ENCODE data around the gene ICE1. TPM values are rescaled to one million over a fixed set of nuclear protein-coding genes. Genes with fewer than 3 reads are reported as not detected.
A peak's percentile ranks its signal among the peaks of the same experiment; 100 is the strongest.

ICE1 gene
- total RNA-seq, 1 donor from 2014 or later: 27.0 TPM

DNA sequence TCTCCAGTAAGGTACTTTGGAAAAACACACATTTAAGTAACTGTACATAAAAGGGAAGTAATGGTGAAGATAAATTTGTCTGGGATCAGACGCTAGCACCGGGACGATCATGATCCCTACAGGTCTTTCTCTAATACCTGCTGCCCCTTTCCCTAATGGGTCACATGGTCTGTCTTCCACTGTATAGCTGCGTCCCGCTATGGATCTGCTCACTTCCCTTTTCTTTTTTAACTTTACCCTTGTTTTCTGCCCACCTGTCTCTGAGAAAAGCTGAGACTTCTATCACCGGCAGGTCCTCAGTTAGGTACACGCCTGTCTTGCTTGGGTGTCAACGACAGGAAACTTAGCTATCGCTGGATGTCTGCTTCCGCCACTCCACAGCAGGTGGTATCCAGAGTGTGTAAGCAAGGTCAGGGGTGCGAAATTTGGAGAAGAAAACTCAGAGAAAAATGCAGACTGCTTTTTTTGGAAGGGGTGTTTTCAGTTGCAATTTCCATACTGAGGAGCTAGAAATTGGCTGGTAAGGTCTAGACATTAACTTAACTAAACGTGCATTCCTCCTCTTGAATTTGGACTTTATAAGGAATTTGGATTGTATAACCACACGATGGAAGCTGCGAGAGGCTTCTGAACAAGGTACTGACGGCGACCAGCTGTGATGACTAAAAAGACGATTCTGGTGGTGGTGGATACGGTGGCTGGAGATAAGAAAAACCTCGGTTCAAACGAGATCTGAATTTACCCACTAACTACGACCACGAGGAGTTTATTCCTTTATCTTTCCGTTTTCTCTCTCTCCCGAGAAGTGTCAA is 1.1 kb upstream of the ICE1 start:
- TF ChIP-seq, protein P1, sequence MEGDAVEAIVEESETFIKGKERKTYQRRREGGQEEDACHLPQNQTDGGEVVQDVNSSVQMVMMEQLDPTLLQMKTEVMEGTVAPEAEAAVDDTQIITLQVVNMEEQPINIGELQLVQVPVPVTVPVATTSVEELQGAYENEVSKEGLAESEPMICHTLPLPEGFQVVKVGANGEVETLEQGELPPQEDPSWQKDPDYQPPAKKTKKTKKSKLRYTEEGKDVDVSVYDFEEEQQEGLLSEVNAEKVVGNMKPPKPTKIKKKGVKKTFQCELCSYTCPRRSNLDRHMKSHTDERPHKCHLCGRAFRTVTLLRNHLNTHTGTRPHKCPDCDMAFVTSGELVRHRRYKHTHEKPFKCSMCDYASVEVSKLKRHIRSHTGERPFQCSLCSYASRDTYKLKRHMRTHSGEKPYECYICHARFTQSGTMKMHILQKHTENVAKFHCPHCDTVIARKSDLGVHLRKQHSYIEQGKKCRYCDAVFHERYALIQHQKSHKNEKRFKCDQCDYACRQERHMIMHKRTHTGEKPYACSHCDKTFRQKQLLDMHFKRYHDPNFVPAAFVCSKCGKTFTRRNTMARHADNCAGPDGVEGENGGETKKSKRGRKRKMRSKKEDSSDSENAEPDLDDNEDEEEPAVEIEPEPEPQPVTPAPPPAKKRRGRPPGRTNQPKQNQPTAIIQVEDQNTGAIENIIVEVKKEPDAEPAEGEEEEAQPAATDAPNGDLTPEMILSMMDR (IDR thresholded peaks at IDR 0.05): no peak
- Mint-ChIP-seq H3K4me1 (ENCODE audit: unreplicated experiment) (peaks cover 28% of the 10 kb centered on the region), H3K36me3 (ENCODE audit: unreplicated experiment) (peaks cover 2% of the 10 kb centered on the region), H3K4me3 (ENCODE audit: unreplicated experiment) (peak overlapping the region; percentile 95), H3K27me3 (ENCODE audit: unreplicated experiment) (no peaks in the 10 kb centered on the region), H3K9me3 (ENCODE audit: unreplicated experiment) (no peaks in the 10 kb centered on the region), H3K27ac (ENCODE audit: unreplicated experiment) (peak overlapping the region; percentile 95)
- no peak for DNase-seq (ENCODE audit: extremely low spot score, unreplicated experiment)

DNA sequence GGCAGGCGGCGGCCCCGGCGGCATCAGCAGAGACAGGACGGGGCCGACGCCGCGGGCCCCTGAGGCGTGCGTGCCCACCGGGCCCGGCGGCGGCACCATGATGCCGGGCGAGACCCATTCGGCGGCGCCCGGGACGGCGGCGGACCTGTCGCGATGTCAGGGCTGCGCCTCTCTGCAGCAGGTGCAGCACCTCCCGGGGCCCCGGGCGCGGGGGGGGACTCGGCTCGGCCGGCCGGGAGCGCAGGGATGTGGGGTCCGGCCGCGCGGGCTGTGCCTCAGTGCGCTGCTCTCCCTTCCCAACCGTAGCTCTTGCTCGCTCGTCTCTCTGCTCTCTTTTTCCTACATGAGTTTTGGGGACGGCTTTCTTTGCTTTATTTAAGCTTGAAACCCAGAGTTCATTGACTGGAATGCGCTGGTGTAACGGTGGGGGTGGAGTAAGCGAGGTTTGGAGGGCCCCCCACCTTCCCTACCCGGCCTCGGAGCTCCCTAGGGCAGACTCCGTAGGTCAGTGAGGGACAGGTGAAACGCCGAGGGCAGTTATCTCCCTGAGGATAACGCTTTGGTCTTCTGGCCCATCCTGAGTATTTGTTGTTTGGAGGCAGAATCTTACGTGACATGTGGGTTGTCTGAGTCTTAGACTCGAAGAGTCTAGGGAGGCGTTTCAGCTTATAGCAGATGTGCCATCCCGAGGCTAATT is 490 bp downstream of the ICE1 start:
- H3K4me3 Mint-ChIP-seq (ENCODE audit: unreplicated experiment): peak overlapping the region; percentile 95
- no peaks in the 10 kb centered on the region for H3K9me3 Mint-ChIP-seq (ENCODE audit: unreplicated experiment)
- no peaks in the 10 kb centered on the region for H3K27me3 Mint-ChIP-seq (ENCODE audit: unreplicated experiment)
- H3K36me3 Mint-ChIP-seq (ENCODE audit: unreplicated experiment): peaks cover 2% of the 10 kb centered on the region
- TF ChIP-seq, protein P1 (IDR thresholded peaks at IDR 0.05): no peak
- H3K4me1 Mint-ChIP-seq (ENCODE audit: unreplicated experiment): peaks cover 31% of the 10 kb centered on the region
- no peak overlapping the region for H3K27ac Mint-ChIP-seq (ENCODE audit: unreplicated experiment)
- DNase-seq (ENCODE audit: extremely low spot score, unreplicated experiment): no peak

DNA sequence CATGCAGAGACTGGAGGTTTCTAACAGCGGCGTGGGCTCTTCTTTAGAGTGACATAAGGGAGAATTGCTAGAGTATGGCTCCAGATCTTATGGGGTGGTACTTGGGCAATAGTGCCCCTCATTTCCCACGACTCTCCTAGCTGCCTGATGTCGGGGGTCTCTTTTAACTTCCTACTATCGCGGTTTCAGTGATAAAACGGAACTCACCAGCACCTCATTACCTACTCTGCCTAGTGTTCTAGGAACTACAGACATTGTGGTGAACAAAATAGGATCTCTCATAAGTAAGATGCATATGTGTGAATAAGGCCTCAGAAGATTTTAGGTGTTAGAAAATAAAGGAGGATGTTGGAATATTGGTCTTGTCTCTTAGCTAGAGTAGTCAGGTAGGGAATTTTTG is 1.1 kb downstream of the ICE1 start:
- H3K27me3 Mint-ChIP-seq (ENCODE audit: unreplicated experiment): no peaks in the 10 kb centered on the region
- H3K27ac Mint-ChIP-seq (ENCODE audit: unreplicated experiment): no peak overlapping the region
- no peak for DNase-seq (ENCODE audit: extremely low spot score, unreplicated experiment)
- no peak overlapping the region for H3K4me3 Mint-ChIP-seq (ENCODE audit: unreplicated experiment)
- H3K4me1 Mint-ChIP-seq (ENCODE audit: unreplicated experiment): peaks cover 31% of the 10 kb centered on the region
- H3K36me3 Mint-ChIP-seq (ENCODE audit: unreplicated experiment): peaks cover 2% of the 10 kb centered on the region
- TF ChIP-seq, protein P1 (IDR thresholded peaks at IDR 0.05): no peak
- H3K9me3 Mint-ChIP-seq (ENCODE audit: unreplicated experiment): no peaks in the 10 kb centered on the region

DNA sequence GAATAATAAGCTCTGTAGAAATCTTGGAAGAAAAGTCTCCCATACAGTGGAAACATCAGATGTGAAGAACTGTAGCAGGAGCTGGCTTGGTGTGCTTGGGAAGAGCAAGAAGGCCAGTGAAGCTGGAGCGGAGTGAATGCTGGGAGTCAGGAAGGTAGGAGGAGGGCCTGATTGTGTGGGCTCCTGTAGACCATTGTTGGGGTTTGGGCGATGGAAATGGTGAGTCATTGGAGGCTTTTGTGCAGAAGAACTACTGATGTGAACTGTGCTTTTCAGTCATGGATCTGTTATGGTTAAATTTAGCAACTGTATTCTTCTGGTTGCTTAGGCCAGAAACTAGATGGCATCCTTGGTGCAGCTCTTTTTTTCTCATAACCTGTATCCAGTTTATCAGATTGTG is 2.3 kb downstream of the ICE1 start:
- TF ChIP-seq, protein P1 (IDR thresholded peaks at IDR 0.05): no peak
- Mint-ChIP-seq H3K9me3 (ENCODE audit: unreplicated experiment) (no peaks in the 10 kb centered on the region), H3K4me3 (ENCODE audit: unreplicated experiment) (no peak overlapping the region), H3K4me1 (ENCODE audit: unreplicated experiment) (peaks cover 27% of the 10 kb centered on the region), H3K27ac (ENCODE audit: unreplicated experiment) (no peak overlapping the region), H3K36me3 (ENCODE audit: unreplicated experiment) (peaks cover 2% of the 10 kb centered on the region), H3K27me3 (ENCODE audit: unreplicated experiment) (no peaks in the 10 kb centered on the region)
- DNase-seq (ENCODE audit: extremely low spot score, unreplicated experiment): no peak

DNA sequence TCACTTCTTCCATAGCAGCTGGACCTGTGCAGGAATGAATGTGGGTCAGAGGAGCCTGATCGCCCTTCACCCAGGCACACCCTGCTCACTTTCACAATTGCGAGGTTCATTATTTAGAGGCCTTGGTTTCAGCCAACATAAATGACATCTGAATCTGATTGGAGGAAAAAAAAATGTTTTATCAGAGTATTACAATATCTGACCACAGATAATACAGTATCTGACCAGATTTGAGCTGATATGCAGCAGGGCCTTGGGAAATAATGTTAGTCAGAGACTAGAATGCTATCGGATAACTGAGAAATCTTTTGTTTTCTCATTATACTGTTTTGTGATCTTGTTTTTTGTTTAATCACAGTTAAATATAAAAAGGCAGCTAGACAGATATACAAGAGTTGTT is 7.7 kb downstream of the ICE1 start:
- TF ChIP-seq, protein P1 (IDR thresholded peaks at IDR 0.05): no peak
- Mint-ChIP-seq H3K36me3 (ENCODE audit: unreplicated experiment) (peaks cover 2% of the 10 kb centered on the region), H3K27me3 (ENCODE audit: unreplicated experiment) (no peaks in the 10 kb centered on the region), H3K4me3 (ENCODE audit: unreplicated experiment) (no peak overlapping the region), H3K27ac (ENCODE audit: unreplicated experiment) (no peak overlapping the region), H3K9me3 (ENCODE audit: unreplicated experiment) (no peaks in the 10 kb centered on the region), H3K4me1 (ENCODE audit: unreplicated experiment) (peaks cover 47% of the 10 kb centered on the region)
- DNase-seq (ENCODE audit: extremely low spot score, unreplicated experiment): no peak
